H9 (cell line): ENCODE data around the gene CNIH1. TPM values are rescaled to one million over a fixed set of nuclear protein-coding genes. Genes with fewer than 3 reads are reported as not detected.
"Not testable (repeated sequence)": the region's sequence is repeated elsewhere in the genome, so short reads cannot be mapped to it uniquely, and the experiment has no call there.

Experiments used
- DNase-seq: peaks from one replicate; pipeline ENCODE4 v3.0.0-alpha.2; 2017
- H2AFZ ChIP-seq: one replicate; pipeline ENCODE4 v1.6.1; 2013; ENCODE audit warnings: mild to moderate bottlenecking, low read length, control low read depth, moderate library complexity
- H2AK5ac ChIP-seq: 2 replicates; pipeline ENCODE4 v1.6.1; 2013; ENCODE audit warnings: low read length, control low read depth, mixed read lengths; ENCODE audit not compliant: insufficient read length
- H2BK120ac ChIP-seq: one replicate; pipeline ENCODE4 v1.6.1; 2013; ENCODE audit warnings: low read depth, mild to moderate bottlenecking, low read length, control low read depth, inconsistent platforms; ENCODE audit not compliant: poor library complexity, severe bottlenecking
- H2BK12ac ChIP-seq: 2 replicates; pipeline ENCODE4 v1.6.1; 2013; ENCODE audit warnings: low read length, control low read depth, mixed read lengths, low read depth; ENCODE audit not compliant: insufficient read length
- H2BK15ac ChIP-seq: 2 replicates; pipeline ENCODE4 v1.6.1; 2013; ENCODE audit warnings: low read depth, low read length, control low read depth
- H2BK20ac ChIP-seq: one replicate; pipeline ENCODE4 v1.6.1; 2013; ENCODE audit warnings: low read depth, mild to moderate bottlenecking, low read length, control low read depth, inconsistent platforms; ENCODE audit not compliant: poor library complexity, severe bottlenecking
- H2BK5ac ChIP-seq: 2 replicates; pipeline ENCODE4 v1.6.1; 2013; ENCODE audit warnings: low read length, control low read depth, mixed read lengths; ENCODE audit not compliant: insufficient read length
- H3K14ac ChIP-seq: 2 replicates; pipeline ENCODE4 v1.6.1; 2013; ENCODE audit warnings: low read length, control low read depth; ENCODE audit not compliant: insufficient read depth
- H3K18ac ChIP-seq: 2 replicates; pipeline ENCODE4 v1.6.1; 2013; ENCODE audit warnings: low read depth, mild to moderate bottlenecking, mixed read lengths, low read length, control low read depth; ENCODE audit not compliant: insufficient read length
- H3K23ac ChIP-seq: 2 replicates; pipeline ENCODE4 v1.6.1; 2013; ENCODE audit warnings: low read length, control low read depth, mixed read lengths, low read depth; ENCODE audit not compliant: insufficient read length
- H3K23me2 ChIP-seq: 2 replicates; pipeline ENCODE4 v1.6.1; 2013; ENCODE audit warnings: low read depth, mild to moderate bottlenecking, mixed read lengths, low read length, control low read depth; ENCODE audit not compliant: insufficient read length, poor library complexity, severe bottlenecking
- H3K27ac ChIP-seq: 2 replicates; pipeline ENCODE4 v1.5.1; 2013; ENCODE audit warnings: low read length, control low read depth, mixed read lengths, low read depth; ENCODE audit not compliant: insufficient read length
- H3K27me3 ChIP-seq: 2 replicates; pipeline ENCODE4 v1.6.1; 2013; ENCODE audit warnings: low read length, control low read depth, inconsistent platforms; ENCODE audit not compliant: insufficient read depth
- H3K4ac ChIP-seq: 2 replicates; pipeline ENCODE4 v1.6.1; 2013; ENCODE audit warnings: low read depth, mild to moderate bottlenecking, control low read depth, inconsistent platforms, low read length, moderate library complexity
- H3K4me1 ChIP-seq: 2 replicates; pipeline ENCODE4 v1.6.1; 2013; ENCODE audit warnings: low read length, control low read depth, inconsistent platforms; ENCODE audit not compliant: insufficient read depth
- H3K4me2 ChIP-seq: 2 replicates; pipeline ENCODE4 v1.6.1; 2013; ENCODE audit warnings: low read length, control low read depth, mixed read lengths; ENCODE audit not compliant: insufficient read length, insufficient read depth
- H3K56ac ChIP-seq: 2 replicates; pipeline ENCODE4 v1.6.1; 2013; ENCODE audit warnings: low read depth, mild to moderate bottlenecking, mixed read lengths, low read length, control low read depth; ENCODE audit not compliant: insufficient read length
- H3K79me1 ChIP-seq: 2 replicates; pipeline ENCODE4 v1.6.1; 2013; ENCODE audit warnings: low read depth, mild to moderate bottlenecking, moderate library complexity, low read length, control low read depth, inconsistent platforms; ENCODE audit not compliant: insufficient read depth, poor library complexity, severe bottlenecking
- H3K79me2 ChIP-seq: 2 replicates; pipeline ENCODE4 v1.6.1; 2013; ENCODE audit warnings: low read length, control low read depth, inconsistent platforms; ENCODE audit not compliant: insufficient read depth
- H3K9ac ChIP-seq: 2 replicates; pipeline ENCODE4 v1.6.1; 2013; ENCODE audit warnings: low read length, control low read depth, mixed read lengths; ENCODE audit not compliant: insufficient read length; ENCODE audit errors: extremely low read depth
- H3K9me3 ChIP-seq: one replicate; pipeline ENCODE4 v1.6.1; 2013; ENCODE audit warnings: low read depth, low read length, inconsistent platforms; ENCODE audit not compliant: control insufficient read depth
- H3T11ph ChIP-seq: one replicate; pipeline ENCODE4 v1.6.1; 2013; ENCODE audit warnings: mild to moderate bottlenecking, low read length, control low read depth, inconsistent platforms
- H4K20me1 ChIP-seq: one replicate; pipeline ENCODE4 v1.6.1; 2013; ENCODE audit not compliant: control insufficient read depth, insufficient read length, insufficient read depth
- H4K5ac ChIP-seq: 2 replicates; pipeline ENCODE4 v1.6.1; 2013; ENCODE audit warnings: low read depth, mild to moderate bottlenecking, mixed read lengths, low read length, control low read depth; ENCODE audit not compliant: insufficient read length
- H4K8ac ChIP-seq: replicated peaks from 2 replicates; pipeline ENCODE4 v1.6.1; 2013; ENCODE audit warnings: low read length, control low read depth, mixed read lengths, low read depth; ENCODE audit not compliant: insufficient read length
- H4K91ac ChIP-seq: 2 replicates; pipeline ENCODE4 v1.6.1; 2013; ENCODE audit warnings: low read depth, mild to moderate bottlenecking, moderate library complexity, mixed read lengths, low read length, control low read depth; ENCODE audit not compliant: insufficient read length
- H3K27ac Mint-ChIP-seq, 3 experiments: 2 replicates in 2 of 3; 3 replicates in 1 of 3; pipeline ENCODE4 v1.8.0; 2020 to 2021; ENCODE audit warnings: mixed read lengths in 3 of 3, mild to moderate bottlenecking in 1 of 3, moderate library complexity in 1 of 3
- H3K27me3 Mint-ChIP-seq: 2 replicates; pipeline ENCODE4 v1.8.0; 2021; ENCODE audit warnings: low read depth, mild to moderate bottlenecking, moderate library complexity, mixed read lengths
- H3K36me3 Mint-ChIP-seq, 3 experiments: 2 replicates in 2 of 3; 3 replicates in 1 of 3; pipeline ENCODE4 v1.8.0; 2020 to 2021; ENCODE audit warnings: low read depth in 3 of 3, mixed read lengths in 3 of 3; ENCODE audit not compliant: insufficient read depth in 1 of 3
- H3K4me1 Mint-ChIP-seq, 2 experiments: 2 replicates each; pipeline ENCODE4 v1.8.0; 2020; ENCODE audit warnings: mixed read lengths in 2 of 2
- H3K4me3 Mint-ChIP-seq, 2 experiments: 2 replicates in 1 of 2; 3 replicates in 1 of 2; pipeline ENCODE4 v1.8.0; 2020 to 2021; ENCODE audit warnings: mild to moderate bottlenecking in 2 of 2, mixed read lengths in 2 of 2, moderate library complexity in 1 of 2
- H3K9me3 Mint-ChIP-seq, 2 experiments: 2 replicates in 1 of 2; 3 replicates in 1 of 2; pipeline ENCODE4 v1.8.0; 2020; ENCODE audit warnings: mild to moderate bottlenecking in 2 of 2, mixed read lengths in 2 of 2, moderate library complexity in 1 of 2
- WGBS: extraction: QIAGEN DNeasy Blood & Tissue Kit; methylation state at CpG from one replicate; pipeline ENCODE4 v1.1.7; 2013; ENCODE audit warnings: missing lambda C conversion rate, low lambda C conversion rate, mixed read lengths; ENCODE audit not compliant: insufficient read length; ENCODE audit errors: extremely low coverage; 5-methylcytosine and 5-hydroxymethylcytosine counted together
- total RNA-seq: library from RNA; stranded (reverse); gene quantifications from 2 replicates; pipeline ENCODE4 v1.2.1, GENCODE V29; 2021
- TF ChIP-seq, protein P1 (sequence below): fragments of 200-600 bp; sonication (generic); conservative IDR thresholded peaks from 3 replicates; pipeline ENCODE4 v1.8.0; 2021; ENCODE audit warnings: antibody characterized with exemption, mild to moderate bottlenecking

The CNIH1 gene
- total RNA-seq, 1 experiment from 2014 or later, result 99.3 TPM

- no peaks in the 10 kb centered on the region for H3K79me1 ChIP-seq
- no peak overlapping the region for H2BK20ac ChIP-seq
- no peak overlapping the region for H3K14ac ChIP-seq
- H3K23ac ChIP-seq, result no peak overlapping the region
- H3K9ac ChIP-seq, result no peak overlapping the region
- WGBS, result no CpG with 5 or more reads among the region's 3 CpGs
- no peaks in the 10 kb centered on the region for H3K79me2 ChIP-seq
- no peak overlapping the region for H4K5ac ChIP-seq
- no peak for DNase-seq
- peaks cover 20 to 24% of the 10 kb centered on the region in 2 experiments for H3K9me3 Mint-ChIP-seq
- no peaks in the 10 kb centered on the region for H4K20me1 ChIP-seq
- H3K4me3 Mint-ChIP-seq, result no peak overlapping the region
- no peak overlapping the region for H3K4me2 ChIP-seq
- no peak overlapping the region for H3K27ac ChIP-seq
- H3K9me3 ChIP-seq, result peaks cover 12% of the 10 kb centered on the region
- H2BK12ac ChIP-seq, result no peak overlapping the region
- no peak overlapping the region for H2AFZ ChIP-seq
- no peak overlapping the region for H4K91ac ChIP-seq
- no peak overlapping the region for H3K4ac ChIP-seq
- H4K8ac ChIP-seq, result no peak overlapping the region
- no peak overlapping the region for H2AK5ac ChIP-seq
- H3K4me1 ChIP-seq, result no peaks in the 10 kb centered on the region
- H3K4me1 Mint-ChIP-seq, result no peaks in the 10 kb centered on the region
- H2BK15ac ChIP-seq, result no peak overlapping the region
- H3T11ph ChIP-seq, result no peak overlapping the region
- H3K18ac ChIP-seq, result no peak overlapping the region
- H3K27me3 Mint-ChIP-seq, result no peaks in the 10 kb centered on the region
- H3K27ac Mint-ChIP-seq, result no peak overlapping the region
- H3K36me3 Mint-ChIP-seq, result peaks cover 11 to 18% (median 16%) of the 10 kb centered on the region in 3 experiments
- TF ChIP-seq, protein P1, sequence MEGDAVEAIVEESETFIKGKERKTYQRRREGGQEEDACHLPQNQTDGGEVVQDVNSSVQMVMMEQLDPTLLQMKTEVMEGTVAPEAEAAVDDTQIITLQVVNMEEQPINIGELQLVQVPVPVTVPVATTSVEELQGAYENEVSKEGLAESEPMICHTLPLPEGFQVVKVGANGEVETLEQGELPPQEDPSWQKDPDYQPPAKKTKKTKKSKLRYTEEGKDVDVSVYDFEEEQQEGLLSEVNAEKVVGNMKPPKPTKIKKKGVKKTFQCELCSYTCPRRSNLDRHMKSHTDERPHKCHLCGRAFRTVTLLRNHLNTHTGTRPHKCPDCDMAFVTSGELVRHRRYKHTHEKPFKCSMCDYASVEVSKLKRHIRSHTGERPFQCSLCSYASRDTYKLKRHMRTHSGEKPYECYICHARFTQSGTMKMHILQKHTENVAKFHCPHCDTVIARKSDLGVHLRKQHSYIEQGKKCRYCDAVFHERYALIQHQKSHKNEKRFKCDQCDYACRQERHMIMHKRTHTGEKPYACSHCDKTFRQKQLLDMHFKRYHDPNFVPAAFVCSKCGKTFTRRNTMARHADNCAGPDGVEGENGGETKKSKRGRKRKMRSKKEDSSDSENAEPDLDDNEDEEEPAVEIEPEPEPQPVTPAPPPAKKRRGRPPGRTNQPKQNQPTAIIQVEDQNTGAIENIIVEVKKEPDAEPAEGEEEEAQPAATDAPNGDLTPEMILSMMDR, result no peak
- H2BK120ac ChIP-seq, result no peak overlapping the region
- H3K56ac ChIP-seq, result no peak overlapping the region
- no peaks in the 10 kb centered on the region for H3K27me3 ChIP-seq
- H3K23me2 ChIP-seq, result no peaks in the 10 kb centered on the region
- no peak overlapping the region for H2BK5ac ChIP-seq
Observed at GRCh38 chr14:54457609-54457996, 16.4 kb upstream of the CNIH1 start.

GRCh38 chr14:54456820-54457608 is 15.8 kb upstream of the CNIH1 start:
- H2BK5ac ChIP-seq, H3T11ph ChIP-seq, H3K4ac ChIP-seq, H3K4me2 ChIP-seq, H4K91ac ChIP-seq, H3K27ac ChIP-seq, H3K4me1 Mint-ChIP-seq, H3K4me1 ChIP-seq, H2BK20ac ChIP-seq, H2BK12ac ChIP-seq, H3K27ac Mint-ChIP-seq, H2AFZ ChIP-seq, H3K79me2 ChIP-seq, H4K8ac ChIP-seq, H3K23ac ChIP-seq, H2AK5ac ChIP-seq, H3K56ac ChIP-seq, H3K4me3 Mint-ChIP-seq, H4K5ac ChIP-seq, H3K27me3 ChIP-seq, H4K20me1 ChIP-seq, H3K23me2 ChIP-seq, H3K18ac ChIP-seq, H3K14ac ChIP-seq, H3K79me1 ChIP-seq, H2BK15ac ChIP-seq, DNase-seq, H3K9ac ChIP-seq, H3K27me3 Mint-ChIP-seq, H2BK120ac ChIP-seq: not testable (repeated sequence)
- H3K9me3 ChIP-seq, result peaks cover 12% of the 10 kb centered on the region
- Mint-ChIP-seq H3K9me3 (peaks cover 20 to 24% of the 10 kb centered on the region in 2 experiments), H3K36me3 (peaks cover 11 to 18% (median 16%) of the 10 kb centered on the region in 3 experiments)
- WGBS, result no CpG with 5 or more reads among the region's 1 CpG
